Jurkat, Clone E6-1 (cell line): Measurements from ENCODE around the gene LONP2. TPM values are rescaled to one million over a fixed set of nuclear protein-coding genes. Genes with fewer than 3 reads are reported as not detected.

Experiments
- DNase-seq: peaks from one replicate; pipeline ENCODE4 v3.0.0-alpha.2; 2011; ENCODE audit warnings: low read depth, low spot score
- H3K4me3 ChIP-seq: 2 replicates; pipeline ENCODE4 v1.5.1; 2011; ENCODE audit warnings: mild to moderate bottlenecking, low read length, control low read depth, moderate library complexity
- polyA plus RNA-seq: library from polyadenylated mRNA; unstranded; fragments of >200 nt; gene quantifications from one replicate; pipeline ENCODE4 v1.2.1, GENCODE V29; 2012; ENCODE audit warnings: missing spikeins; ENCODE audit not compliant: insufficient read length, insufficient read depth

Gene LONP2, protein sequence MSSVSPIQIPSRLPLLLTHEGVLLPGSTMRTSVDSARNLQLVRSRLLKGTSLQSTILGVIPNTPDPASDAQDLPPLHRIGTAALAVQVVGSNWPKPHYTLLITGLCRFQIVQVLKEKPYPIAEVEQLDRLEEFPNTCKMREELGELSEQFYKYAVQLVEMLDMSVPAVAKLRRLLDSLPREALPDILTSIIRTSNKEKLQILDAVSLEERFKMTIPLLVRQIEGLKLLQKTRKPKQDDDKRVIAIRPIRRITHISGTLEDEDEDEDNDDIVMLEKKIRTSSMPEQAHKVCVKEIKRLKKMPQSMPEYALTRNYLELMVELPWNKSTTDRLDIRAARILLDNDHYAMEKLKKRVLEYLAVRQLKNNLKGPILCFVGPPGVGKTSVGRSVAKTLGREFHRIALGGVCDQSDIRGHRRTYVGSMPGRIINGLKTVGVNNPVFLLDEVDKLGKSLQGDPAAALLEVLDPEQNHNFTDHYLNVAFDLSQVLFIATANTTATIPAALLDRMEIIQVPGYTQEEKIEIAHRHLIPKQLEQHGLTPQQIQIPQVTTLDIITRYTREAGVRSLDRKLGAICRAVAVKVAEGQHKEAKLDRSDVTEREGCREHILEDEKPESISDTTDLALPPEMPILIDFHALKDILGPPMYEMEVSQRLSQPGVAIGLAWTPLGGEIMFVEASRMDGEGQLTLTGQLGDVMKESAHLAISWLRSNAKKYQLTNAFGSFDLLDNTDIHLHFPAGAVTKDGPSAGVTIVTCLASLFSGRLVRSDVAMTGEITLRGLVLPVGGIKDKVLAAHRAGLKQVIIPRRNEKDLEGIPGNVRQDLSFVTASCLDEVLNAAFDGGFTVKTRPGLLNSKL
- polyA plus RNA-seq: 26.9 TPM

DNA sequence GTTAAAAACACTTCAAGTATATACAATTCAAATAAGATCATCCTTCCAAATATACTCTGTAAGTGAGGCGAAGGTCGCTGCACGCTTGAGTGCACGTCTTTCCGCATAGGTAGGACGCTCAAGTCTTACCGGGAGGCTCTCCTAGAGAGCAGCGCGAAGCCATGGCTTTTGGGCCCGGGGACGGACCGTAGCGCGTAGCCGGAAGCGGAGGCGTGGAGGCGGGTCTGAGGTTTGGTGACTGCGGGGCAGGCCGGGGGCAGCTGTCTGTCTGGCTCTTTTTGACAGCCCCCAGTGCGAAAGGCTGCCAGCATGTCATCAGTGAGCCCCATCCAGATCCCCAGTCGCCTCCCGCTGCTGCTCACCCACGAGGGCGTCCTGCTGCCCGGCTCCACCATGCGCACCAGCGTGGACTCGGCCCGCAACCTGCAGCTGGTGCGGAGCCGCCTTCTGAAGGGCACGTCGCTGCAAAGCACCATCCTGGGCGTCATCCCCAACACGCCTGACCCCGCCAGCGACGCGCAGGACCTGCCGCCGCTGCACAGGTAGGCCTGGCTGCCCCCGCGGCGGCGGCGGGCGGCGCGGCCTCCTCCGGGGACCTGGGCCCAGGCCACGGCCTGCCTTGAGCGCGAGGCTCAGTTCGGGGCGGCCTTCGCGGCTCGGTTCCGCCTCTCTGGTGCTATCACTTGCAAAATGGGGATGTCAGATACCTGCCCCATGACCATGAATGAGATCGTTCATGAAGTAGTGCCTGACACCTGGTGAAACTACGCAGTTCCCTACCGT is at the start of gene LONP2:
LONP2 (plus strand) TSS at position 221 of the 783 bp plus-strand sequence; CDS start at position 310, 89 bp downstream.
- peak; percentile 87 for DNase-seq
- peak within 1 kb of the TSS; percentile 62 for H3K4me3 ChIP-seq

DNA sequence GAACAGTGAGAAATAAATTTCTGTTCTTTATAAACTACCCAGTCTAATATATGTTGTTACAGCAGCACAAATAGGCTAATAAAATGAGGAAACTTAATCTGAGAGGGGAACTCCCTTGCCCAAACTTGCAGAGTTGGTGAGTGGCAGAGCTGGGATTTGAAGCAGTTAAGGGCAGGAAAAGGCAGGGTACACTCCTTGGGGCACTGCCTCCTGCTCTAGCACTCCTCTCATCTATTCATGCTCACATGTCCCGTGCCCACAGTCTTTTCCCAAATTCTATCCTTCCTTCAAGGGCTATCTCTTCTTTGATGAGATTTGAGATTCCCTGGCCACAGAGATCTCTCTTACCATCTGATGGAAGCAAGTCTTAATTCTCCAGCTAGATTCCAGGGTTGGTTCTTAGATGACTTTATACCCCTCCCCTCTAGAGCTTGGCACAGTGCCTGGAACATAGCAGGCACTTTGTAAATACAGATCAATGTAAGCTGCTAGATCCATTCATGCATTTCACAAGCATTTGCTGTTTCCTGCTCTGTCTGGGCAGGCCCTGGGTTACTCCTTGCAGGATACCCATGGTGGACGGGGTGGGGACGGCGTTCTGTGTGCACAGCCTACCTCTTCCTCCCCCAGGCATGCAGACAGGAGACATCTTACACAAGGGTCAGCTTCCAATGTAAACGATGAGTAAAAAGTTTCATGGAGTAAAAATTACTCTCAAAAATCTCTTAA is 49.1 kb upstream of the LONP2 start:
- DNase-seq: no peak
- no peak overlapping the region for H3K4me3 ChIP-seq

DNA sequence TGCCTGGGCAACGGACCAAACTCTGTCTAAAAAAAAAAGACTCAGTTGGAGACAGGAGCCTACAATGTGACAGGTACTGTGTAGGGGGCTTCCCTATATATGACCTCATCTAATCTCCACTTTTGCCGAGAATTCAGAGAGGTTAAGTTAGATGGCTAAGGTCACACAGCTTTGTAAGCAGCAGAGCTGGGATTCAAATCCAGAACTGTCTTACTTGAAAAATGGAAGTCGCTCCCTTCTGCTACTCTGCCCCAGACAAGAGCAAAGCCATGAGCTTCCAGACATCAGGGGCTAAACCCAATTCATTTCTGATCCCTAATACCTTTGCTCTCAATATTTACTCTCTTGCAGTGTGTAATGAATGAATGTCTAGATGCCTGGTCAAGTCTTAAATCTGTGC is 46.8 kb upstream of the LONP2 start:
- no peak for DNase-seq
- H3K4me3 ChIP-seq: no peak overlapping the region

DNA sequence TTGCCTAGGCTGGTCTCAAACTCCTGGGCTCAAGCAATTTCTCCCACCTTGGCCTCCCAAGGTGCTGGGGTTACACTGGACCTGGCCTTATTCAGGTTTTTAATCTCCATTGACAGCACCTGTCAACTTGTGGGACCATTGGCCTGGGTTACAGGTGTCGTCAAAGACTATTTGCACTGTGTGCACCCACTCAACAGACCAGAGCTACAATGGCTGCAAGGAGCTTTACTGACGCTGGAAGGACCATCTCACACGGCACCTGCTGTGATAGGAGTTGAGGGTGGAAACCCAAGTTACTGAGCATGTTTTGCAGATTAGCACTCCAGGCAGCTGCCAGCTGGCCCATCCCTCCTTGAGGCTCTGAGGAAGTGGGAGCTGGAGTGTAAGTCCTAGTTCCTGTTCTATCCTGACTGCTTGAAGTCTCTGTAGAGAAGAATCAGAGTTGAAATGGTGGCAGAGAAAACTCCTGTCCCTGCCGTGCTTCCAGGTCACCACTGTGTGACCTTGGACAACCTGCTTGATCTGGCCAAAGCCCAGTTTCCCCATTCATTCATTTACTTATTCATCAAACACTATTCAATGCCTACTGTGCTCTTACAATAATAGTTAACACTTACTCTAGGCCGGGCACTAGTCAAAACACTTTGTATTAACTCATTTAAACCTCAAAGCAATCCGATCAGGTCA is 42.4 kb upstream of the LONP2 start:
- DNase-seq: no peak
- H3K4me3 ChIP-seq: no peak overlapping the region

DNA sequence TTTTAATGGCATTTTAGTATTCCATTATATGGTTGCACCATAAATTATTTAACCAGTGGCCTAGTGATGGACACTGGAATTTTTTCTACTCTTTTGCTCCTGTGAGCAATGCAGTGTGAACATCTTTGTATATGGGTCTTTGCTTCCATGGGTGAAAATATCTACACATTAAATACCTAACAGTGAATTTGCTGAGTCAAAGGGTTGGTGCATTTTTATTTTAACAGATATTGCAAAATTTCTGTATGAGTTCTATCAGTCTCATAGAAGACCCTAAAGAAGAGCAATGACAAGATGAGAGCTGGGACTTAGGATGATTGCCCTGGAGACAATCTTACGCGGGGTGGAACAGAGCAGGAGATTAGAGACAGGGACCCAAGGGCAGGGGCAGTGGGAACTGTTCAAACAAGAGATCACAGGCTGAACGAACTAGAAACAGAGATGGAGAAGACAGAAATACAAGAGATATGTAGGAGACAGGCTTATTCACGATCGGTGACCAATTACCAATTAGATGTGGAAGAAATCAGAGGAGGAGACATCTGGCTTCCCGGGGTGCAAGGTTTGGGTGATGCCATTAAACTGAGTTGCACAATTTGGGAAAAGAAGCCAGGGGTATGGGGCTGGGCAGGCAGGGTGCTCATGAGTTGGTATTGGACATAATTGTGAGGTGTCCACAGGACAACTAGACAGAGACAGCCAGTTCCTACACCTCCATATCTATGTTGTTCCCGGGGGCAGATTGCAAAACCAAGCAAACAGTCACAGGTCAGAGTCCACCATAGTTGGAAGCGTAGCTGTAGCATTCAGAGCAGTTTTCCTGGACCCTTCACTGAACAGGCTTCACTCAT is 39.9 kb upstream of the LONP2 start:
- no peak for DNase-seq
- no peak overlapping the region for H3K4me3 ChIP-seq

DNA sequence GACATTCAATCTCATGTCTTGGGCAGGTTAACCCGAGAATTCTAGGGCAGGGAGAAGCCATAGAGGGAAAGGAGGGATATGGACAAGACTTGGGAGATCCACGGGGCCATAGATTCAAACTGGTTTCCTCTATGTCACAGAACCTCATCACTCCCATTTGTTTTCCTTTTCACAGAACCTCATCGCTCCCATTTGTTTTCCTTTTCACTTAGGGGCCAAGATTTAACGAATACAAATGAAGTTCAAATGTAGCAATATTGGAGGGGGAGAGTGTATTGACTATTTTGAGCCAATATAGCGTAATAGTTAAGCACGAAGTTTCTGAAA is 39.3 kb upstream of the LONP2 start:
- DNase-seq: no peak
- no peak overlapping the region for H3K4me3 ChIP-seq

DNA sequence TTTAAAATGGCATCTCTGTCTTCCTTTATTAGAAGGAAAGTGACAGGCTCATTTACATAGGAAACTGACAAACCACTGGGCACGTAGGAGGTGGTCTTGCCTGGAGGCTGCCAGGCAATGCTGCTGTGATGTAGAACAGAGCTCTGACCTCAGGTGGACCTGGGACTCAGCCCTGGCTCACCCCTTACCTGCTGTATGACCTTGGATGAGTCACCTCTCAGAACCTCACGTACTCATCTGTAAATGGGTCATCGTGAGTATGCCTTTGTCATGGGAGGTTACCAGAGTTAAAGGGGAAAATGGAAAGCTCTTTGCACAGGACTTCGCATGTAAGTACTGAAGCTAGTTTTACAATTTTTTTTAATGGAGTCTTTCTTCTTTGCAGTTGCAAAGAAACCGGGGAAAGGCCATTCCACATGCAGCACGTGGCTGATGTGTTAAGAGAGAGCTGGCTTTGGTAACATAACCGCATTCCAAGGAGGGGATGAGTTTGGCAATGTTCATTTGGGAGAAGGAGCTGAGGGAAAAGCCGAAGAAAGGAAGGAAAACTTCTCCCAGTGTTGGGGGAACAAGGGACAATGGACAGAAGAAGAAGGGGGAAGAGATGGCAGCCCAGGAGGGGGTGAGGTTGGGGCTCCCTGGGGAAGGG is 37.4 kb upstream of the LONP2 start:
- H3K4me3 ChIP-seq: no peak overlapping the region
- no peak for DNase-seq

DNA sequence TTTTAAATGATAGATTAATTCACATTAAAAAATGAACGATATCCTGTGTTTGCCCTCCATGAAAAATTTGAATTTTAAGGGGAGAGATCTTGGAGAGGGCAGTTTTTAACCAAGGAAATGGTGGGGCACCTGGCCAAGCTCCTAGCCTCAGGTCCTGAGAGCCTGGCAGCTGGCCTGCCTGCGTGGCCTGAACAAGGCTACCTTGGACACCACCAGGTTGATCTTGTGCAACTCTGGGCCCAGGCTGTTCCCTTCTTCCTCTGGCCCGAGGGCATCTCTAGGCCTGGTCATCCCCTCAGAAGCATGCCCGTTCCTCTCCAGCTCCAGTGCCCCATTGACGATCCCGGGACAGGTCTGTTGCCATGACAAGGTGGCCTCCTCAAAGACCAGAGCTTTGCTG is 33.4 kb upstream of the LONP2 start:
- DNase-seq: no peak
- no peak overlapping the region for H3K4me3 ChIP-seq

DNA sequence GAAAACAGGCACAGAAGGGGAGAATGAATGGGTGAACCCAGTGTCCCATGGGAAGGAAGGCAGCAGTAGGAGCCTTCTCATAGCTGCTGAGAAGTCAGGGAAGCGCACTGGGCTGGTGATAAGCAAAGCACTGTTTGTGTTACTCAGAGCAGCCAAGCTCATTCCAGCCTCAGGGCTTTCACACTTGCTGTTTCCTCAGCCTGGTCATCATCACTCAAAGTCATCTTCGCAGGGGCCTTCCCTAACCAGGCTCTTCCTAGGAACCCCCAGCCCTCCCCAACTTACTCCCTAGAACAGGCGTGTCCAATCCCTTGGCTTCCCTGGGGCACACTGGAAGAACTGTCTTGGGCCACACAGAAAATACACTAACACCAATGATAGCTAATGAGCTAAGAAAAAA is 32.1 kb upstream of the LONP2 start:
- H3K4me3 ChIP-seq: no peak overlapping the region
- no peak for DNase-seq

DNA sequence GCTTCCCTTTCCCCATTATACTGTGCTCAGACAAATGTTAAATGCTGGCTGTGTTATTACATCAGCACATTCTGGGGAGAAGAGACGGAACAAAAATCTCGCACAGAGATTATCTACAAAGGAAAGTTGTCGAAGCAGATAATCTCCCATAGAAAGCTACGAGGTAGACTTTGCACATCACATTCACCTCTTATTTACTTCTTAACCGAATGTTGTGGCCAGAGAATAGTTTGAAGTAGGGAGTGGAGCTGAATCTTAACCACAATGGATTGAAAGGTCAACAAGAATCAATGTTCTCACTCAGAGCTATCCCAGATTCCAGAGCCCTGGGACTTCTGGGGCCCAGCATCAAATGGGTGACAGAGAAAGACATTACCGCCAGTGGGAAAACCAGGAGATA is 28.4 kb upstream of the LONP2 start:
- H3K4me3 ChIP-seq: no peak overlapping the region
- no peak for DNase-seq

DNA sequence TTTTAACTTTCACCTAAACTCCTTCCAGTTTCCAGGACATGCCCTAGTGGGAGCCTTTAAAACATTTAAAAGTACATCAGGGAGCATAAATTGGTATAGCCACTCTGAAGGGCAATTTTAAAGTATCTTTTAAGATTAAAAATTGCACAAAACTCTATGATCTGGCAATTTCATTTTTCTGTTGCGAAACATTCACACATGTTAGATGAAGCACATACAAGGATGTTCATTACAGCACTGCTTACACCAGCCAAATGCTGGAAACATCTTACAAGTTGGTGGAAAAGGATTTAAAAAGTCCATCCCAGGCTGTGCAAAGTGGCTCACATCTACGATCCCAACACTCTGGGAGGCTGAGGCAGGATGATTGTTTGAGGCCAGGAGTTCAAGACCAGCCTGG is 26.4 kb upstream of the LONP2 start:
- no peak overlapping the region for H3K4me3 ChIP-seq
- no peak for DNase-seq

DNA sequence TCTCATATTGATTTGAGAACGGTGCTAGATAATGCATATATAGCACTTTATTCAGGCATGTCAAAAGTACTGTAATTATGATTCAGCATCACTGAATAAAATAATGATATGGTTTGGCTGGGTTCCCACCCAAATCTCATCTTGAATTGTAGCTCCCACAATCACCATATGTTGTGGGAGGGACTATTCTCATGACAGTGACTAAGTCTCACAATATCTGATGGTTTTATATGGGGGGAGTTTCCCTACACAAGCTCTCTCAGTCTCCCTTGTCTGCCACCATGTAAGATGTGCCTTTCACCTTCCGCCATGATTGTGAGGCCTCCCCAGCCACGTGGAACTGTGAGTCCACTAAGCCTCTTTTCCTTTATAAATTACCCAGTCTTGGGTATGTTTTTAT is 25.6 kb upstream of the LONP2 start:
- no peak overlapping the region for H3K4me3 ChIP-seq
- DNase-seq: no peak

DNA sequence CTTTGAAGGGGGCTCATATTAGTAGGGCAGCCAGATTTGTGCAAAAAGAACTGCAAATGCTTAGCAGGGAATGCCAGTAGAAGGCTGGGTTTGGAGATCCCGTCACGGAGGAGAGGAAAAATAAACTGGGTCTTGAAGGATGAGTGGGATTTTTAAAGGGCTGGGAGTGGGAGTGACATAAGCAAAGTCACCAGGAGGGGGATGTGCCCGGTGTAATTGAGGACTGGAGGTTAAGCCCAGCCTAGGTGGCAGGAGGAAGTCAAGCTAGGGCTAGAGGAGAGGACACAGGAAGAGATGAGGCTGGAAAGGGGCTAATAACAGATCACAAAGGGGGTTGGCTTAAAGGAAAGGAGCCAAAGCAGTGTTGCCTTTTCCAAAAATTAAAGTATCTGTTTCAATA is 23.2 kb upstream of the LONP2 start:
- H3K4me3 ChIP-seq: no peak overlapping the region
- no peak for DNase-seq

DNA sequence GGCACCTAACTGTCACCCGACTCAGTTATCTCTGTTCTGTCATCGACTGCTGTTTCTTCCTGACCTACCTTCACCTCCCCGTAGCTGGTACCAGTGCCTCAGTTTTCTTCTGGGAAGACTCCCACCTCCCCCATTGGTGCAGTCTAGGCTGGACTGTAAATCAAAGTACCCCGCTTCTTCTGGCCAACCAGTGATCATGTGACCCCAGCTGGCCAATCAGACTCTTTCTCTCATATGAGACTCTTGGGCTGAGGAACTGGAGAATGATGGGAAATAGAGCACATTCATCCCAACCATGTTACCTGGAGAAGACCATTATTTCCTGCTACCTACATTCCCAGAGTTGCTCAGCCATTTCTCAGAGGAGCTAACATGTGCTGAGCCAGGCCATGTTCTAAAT is 20.6 kb upstream of the LONP2 start:
- no peak for DNase-seq
- H3K4me3 ChIP-seq: no peak overlapping the region

DNA sequence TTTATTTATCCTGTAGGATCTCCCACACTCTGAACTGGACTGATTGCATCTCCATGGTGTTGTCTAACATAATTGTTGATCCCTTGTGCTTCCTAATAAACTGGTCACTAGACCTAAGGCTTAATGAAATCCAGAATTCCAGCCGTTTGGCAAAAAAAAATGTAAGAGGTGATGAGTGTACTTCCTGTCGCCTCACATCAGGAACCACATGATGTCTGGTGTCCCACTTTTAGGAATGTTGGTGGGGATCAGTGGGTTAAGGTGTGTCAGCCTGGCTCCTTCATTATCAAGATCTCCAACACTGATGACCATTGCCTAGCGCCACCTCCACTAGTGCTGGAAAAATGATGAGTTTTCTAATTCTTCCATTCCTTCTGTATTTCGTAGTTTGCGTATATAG is 18.6 kb upstream of the LONP2 start:
- no peak for DNase-seq
- H3K4me3 ChIP-seq: no peak overlapping the region

DNA sequence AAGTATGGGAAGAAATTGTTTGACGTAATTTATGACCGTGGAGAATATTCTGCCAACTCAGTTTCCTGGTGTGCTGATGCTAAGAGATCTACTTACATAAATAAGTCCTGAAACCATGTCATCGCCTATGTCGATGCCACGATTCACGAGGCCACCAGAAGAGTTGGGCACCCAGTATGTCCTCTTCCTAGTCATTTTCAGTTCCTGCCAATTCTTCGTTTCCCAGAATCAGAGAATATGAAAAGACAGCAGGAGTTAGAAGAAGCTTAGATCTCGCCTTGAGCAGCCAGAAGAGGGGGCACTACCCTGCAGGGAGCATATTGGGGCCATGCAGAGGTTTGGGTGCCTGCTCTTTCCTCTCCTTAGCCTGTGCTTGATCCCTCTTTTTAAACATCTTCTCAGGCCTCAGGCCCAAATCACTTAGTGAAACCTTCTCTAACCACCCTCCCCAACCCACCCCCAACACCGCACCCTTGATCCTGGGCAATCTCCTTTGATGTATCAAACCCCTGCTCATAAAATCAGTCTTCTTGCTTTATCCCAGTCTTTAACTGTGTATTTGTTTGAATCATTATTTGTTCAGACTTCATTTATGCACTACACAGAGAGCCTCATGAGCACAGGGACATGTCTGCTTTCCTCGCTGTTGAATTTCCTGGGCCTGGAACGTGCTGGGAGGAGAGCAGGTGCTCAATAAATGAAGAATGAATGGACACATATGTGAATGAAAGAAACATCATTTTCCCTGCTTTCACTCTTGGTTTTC is 12.2 kb upstream of the LONP2 start:
- DNase-seq: peak; percentile 16
- H3K4me3 ChIP-seq: no peak overlapping the region
